ENCODE results near the gene ZNF768.
"Not testable (repeated sequence)": the region's sequence is repeated elsewhere in the genome, so short reads cannot be mapped to it uniquely, and the experiment has no call there.

ZNF768 gene

DNA sequence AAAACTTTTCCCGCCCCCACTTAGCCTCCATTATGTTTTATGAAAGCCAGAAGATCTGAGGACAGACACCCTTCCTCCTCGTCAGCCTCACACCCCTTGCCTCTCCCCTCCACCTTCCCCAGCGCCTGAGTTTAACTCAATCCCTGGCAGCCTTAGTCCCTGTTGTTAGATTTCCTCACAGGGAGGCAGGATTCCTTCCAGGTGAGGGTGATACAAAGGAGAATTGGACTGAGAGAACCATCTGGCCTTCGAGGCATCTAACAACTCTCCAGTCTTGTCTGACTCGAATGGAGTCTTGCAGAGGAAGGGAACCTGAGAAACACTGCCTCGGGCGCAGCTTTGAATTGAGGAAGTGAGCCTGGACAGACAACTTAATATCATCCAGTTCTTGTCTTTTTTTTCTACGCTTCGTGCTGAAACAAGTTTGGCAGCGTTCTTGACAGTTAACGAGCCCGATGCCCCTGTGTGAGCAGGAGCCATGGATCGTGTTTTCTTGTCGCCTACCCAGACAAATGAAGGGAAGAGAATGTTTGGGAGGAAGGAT is 1.3 kb upstream of the ZNF768 start:
- Mint-ChIP-seq H3K9me3 (no peaks in the 10 kb centered on the region), H3K36me3 (no peaks in the 10 kb centered on the region), H3K4me3 (peak overlapping the region; percentile 87), H3K4me1 (peaks cover 36% of the 10 kb centered on the region), H3K27me3 (no peaks in the 10 kb centered on the region), H3K27ac (peak overlapping the region; percentile 76)

DNA sequence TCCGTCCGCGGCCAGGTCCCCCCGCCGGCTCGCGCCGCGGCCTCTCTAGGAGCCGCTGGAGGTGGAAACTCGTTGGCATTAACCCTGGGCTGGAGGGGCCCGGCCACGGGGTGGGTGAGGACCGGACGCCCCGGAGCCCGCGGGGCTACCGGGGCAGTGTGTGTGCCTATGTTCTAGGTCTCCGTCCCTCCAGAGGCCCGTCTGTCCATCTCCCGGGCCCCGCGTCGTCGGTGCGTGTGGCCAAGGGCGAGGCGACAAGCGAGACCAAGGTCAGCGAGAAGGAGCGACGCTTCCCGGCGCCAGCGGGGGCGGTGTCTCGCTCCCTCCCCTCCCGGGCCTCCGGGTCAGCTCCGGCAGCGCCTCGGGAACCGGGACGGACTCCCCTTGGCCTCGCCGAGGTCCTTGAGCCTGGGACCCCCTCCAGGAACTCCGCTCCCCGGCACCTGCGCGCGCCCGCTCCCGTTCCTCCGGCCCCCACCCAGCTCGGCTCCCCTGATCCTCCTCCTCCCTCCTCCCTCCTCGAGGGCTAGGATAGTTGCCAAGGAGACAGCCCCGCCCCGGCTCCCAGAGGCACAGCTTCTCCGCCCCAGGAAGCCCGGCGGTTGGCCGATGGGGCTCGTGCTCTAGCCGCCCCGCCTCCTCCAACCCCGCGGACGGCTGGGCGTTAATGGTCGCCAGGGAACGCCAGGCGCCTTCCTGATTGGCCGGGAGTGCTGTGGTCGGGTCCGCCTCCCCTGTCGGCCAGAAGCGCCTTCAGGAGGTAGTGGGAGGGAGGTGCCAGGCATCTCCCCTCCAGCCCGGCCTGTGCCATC is 663 bp upstream of the ZNF768 start:
- Mint-ChIP-seq H3K36me3 (no peaks in the 10 kb centered on the region), H3K9me3 (no peaks in the 10 kb centered on the region)

DNA sequence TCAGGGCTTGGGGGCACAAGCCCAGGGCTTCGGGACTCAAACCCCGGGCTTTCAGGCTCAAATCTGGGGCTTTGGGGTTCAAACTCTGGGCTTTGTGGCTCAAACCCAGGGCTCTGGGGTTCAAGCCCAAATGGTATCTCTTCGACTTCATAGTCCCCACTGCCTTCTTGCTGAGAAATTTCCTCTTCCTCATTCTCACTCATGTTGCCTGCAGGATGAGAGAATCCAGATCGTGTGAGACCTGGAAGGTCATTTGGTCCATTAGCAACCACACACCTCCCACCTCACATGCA is 576 bp downstream of the ZNF768 start:
- Mint-ChIP-seq H3K36me3 (no peaks in the 10 kb centered on the region), H3K27ac (no peak overlapping the region), H3K4me1 (peaks cover 31% of the 10 kb centered on the region), H3K27me3 (no peaks in the 10 kb centered on the region), H3K9me3 (no peaks in the 10 kb centered on the region), H3K4me3 (peak overlapping the region; percentile 78)

More for the DNA sequence above, 663 bp upstream of the ZNF768 start:
- peak overlapping the region; percentile 87 for H3K4me3 Mint-ChIP-seq
- H3K27me3 Mint-ChIP-seq = no peaks in the 10 kb centered on the region
- peak overlapping the region; percentile 76 for H3K27ac Mint-ChIP-seq
- H3K4me1 Mint-ChIP-seq = peaks cover 36% of the 10 kb centered on the region

DNA sequence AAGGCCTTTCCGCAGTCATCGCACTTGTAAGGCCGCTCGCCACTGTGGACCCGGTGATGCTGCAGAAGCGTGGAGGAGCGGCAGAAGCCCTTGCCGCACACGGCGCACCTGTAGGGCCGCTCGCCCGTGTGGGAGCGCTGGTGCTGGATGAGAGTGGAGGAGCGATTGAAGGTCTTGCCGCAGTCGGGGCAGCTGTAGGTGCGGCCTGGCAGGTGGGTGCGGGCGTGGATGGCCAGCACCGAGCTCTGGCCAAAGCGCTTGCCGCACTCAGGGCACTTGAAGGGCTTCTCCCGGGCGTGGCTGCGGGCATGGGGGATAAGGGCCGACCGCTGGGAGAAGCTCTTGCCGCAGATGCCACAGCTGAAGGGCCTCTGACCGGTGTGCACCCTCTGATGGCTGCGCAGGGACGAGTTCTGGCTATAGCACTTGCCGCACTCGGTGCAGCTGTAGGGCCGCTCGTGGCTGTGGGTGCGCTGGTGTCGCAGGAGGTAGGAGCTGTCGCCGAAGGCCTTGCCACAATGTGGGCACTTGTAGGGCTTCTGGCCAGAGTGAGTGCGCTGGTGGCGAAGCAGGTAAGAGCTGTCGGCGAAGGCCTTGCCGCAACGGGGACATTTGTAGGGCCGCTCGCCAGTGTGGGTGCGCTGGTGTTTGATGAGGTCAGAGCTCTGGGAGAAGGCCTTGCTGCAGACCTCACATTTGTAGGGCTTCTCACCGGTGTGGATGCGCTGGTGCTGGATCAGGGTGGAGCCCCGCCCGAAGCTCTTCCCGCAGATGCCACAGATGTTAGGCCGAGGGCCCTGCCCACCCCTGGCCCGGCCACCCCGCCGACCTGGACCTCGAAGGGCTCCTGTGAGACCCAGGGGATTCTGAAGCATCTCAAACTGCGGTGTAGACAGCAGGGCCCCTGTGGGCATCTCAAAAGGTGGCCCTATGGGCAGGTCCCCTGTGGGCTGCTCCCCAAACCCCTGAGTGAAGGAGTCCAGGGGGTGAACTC is 1.5 kb downstream of the ZNF768 start:
- no peak overlapping the region for H3K4me3 Mint-ChIP-seq
- no peaks in the 10 kb centered on the region for H3K27me3 Mint-ChIP-seq
- no peaks in the 10 kb centered on the region for H3K9me3 Mint-ChIP-seq
- peaks cover 22% of the 10 kb centered on the region for H3K4me1 Mint-ChIP-seq
- peaks cover 2% of the 10 kb centered on the region for H3K36me3 Mint-ChIP-seq
- peak overlapping the region; percentile 79 for H3K27ac Mint-ChIP-seq

DNA sequence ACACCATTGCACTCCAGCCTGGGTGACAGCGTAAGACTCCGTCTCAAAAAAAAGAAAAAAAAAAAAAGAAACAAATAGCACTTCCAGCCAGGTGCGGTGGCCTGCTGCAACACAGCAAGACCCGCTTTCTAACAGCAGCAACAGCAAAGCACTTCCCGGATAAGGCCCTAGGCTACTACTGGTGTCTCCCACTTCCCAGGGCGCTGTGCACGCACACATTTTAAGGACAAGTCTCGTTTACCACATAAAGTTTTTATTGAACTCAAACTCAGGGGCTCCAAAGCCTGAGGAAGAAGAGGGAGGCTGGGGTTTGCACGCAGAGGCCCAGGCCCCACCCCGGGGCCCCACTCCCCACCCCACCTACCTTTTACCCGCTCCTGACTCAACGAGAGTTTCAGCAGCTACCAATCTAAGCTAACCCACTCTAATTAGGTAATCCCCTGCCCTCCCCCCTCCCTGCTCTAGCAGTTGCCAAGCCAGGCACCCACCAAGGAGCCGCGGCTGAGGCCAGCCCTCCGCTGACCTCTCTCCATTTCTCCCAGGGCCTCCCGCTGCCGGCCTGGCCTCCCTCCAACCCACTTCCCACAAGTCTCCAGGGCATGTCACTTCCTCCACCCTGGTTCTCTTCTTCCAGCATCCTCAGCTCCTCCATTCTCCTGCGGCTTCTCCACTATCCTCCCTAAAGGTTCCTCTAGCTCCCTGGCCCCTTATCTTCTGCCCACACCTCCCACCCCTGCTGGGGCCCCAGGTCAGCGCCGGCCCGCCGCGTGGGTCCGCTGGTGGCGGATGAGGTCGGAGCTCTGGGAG is 2.4 kb downstream of the ZNF768 start:
- Mint-ChIP-seq H3K9me3 (no peaks in the 10 kb centered on the region), H3K4me1 (peaks cover 19% of the 10 kb centered on the region), H3K27ac (no peak overlapping the region), H3K36me3 (peaks cover 9% of the 10 kb centered on the region), H3K27me3 (no peaks in the 10 kb centered on the region), H3K4me3 (no peak overlapping the region)

DNA sequence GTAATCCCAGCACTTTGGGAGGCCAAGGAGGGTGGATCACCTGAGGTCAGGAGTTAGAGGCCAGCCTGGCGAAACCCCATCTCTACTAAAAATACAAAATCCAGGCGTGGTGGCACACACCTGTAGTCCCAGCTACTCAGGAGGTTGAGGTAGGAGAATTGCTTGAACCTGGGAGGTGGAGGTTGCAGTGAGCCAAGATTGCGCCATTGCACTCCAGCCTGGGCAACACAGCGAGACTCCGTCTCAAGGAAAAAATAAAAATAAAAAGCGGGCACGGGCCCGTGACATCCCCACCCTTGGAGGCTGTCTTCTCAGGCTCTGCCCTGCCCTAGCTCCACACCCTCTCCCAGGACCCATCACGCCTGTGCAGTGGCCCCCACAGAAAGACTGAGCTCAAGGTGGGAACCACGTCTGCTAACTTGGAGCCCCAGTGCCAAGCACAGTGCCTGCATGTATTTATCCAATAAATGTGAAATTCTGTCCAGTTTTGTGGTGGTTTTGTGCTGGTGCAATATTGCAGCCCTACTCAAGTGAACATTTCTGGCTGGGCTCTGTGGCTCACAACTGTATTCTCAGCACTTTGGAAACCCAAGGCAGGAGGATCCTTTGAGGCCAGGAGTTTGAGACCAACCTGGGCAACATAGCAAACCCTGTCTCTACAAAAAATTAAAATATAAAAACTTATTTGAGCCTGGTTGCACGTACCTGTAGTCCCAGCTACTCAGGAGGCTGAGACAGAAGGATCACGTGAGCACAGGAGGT is 3.5 kb downstream of the ZNF768 start:
- H3K27ac Mint-ChIP-seq, H3K27me3 Mint-ChIP-seq, H3K4me3 Mint-ChIP-seq, H3K9me3 Mint-ChIP-seq: not testable (repeated sequence)
- Mint-ChIP-seq H3K4me1 (peaks cover 10% of the 10 kb centered on the region), H3K36me3 (peaks cover 12% of the 10 kb centered on the region)

DNA sequence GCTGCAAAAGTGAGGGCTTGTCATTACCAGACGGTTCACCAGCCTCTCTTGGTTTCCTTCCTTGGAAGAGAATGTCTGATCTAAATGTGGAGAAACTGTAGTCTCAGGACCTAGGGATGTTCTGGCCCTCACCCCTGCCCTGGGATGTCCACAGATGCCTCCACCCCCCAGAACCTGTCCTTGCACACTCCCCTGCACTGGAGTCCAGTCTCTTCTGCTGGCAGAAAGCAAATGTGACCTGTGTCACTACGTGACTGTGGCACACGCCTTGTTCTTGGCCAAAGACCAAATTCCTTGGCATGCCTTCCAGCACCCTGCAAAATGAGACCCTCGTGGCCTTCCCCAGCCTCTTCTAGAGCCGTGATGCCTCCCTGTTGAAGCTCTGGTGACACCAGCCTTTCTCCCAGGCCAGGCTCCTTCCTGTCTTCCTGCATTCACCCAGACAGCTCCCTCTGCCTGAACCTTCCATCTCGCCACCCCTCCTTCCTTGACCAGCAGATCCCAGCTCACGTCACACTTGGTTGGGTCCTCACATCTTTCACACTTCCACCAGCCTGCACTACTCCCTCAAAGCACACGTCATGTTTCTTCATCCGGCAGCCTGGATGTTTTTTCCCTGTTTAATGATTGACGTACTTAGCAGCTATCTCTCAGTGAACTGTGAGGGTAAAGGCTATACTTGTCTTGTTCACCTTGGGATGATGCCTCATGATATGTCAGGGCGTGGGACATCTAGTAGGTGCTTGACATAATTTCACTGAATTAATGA is 4.3 kb downstream of the ZNF768 start:
- H3K9me3 Mint-ChIP-seq = no peaks in the 10 kb centered on the region
- peaks cover 12% of the 10 kb centered on the region for H3K36me3 Mint-ChIP-seq
- no peak overlapping the region for H3K4me3 Mint-ChIP-seq
- H3K4me1 Mint-ChIP-seq = peaks cover 4% of the 10 kb centered on the region
- no peaks in the 10 kb centered on the region for H3K27me3 Mint-ChIP-seq
- no peak overlapping the region for H3K27ac Mint-ChIP-seq

DNA sequence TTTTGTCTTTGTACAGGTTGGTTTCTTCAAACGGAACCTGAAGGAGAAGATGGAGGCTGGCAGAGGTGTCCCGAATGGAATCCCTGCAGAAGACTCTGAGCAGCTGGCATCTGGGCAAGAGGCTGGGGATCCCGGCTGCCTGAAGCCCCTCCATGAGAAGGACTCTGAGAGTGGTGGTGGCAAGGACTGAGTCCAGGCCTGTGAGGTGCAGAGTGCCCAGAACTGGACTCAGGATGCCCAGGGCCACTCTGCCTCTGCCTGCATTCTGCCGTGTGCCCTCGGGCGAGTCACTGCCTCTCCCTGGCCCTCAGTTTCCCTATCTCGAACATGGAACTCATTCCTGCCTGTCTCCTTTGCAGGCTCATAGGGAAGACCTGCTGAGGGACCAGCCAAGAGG is 4.9 kb downstream of the ZNF768 start:
- peaks cover 14% of the 10 kb centered on the region for H3K36me3 Mint-ChIP-seq
- no peaks in the 10 kb centered on the region for H3K27me3 Mint-ChIP-seq
- H3K27ac Mint-ChIP-seq = no peak overlapping the region
- peaks cover 4% of the 10 kb centered on the region for H3K4me1 Mint-ChIP-seq
- no peak overlapping the region for H3K4me3 Mint-ChIP-seq
- H3K9me3 Mint-ChIP-seq = no peaks in the 10 kb centered on the region

DNA sequence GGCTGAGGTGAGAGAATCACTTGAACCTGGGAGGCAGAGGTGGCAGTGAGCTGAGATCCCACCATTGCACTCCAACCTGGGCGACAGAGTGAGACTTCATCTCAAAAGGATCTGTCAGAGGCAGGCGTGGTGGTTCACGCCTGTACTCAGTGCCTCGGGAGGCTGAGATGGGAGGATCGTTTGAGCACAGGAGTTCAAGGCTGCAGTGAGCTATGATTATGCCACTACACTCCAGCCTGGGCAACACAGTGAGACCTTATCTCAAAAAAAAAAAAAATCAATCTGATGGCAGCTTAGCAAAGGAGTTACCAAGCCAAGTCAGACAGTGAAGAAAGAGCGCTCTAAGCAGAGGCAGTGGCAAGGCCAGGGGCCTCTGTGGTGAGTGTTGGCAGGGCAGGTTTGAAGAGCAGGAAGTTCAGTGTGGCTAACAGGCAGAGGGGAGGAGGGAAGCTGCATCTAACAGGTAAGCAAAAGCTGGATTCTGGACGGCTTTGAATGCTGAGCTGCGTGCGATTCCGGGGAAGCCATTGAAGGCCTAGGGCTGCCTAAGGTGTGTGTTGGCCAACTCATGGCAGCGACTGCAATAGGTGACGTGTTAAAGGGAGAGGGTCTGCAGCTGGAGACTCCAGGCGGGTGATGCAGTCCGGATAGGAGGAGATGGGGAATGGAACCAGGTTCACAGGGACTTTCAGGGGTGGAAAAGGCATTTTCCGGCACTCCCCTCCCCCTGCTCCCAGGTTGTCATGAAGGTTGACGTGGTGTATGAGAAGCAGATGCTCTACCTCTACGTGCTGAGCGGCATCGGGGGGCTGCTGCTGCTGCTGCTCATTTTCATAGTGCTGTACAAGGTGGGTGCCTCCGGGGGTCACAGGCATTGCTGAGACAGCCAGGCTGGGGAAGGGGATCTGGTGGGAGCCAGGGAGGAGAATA is 7.0 kb downstream of the ZNF768 start:
- no peaks in the 10 kb centered on the region for H3K27me3 Mint-ChIP-seq
- H3K36me3 Mint-ChIP-seq = peaks cover 20% of the 10 kb centered on the region
- H3K4me3 Mint-ChIP-seq = no peak overlapping the region
- H3K4me1 Mint-ChIP-seq = peaks cover 4% of the 10 kb centered on the region
- no peaks in the 10 kb centered on the region for H3K9me3 Mint-ChIP-seq
- peak overlapping the region; percentile 89 for H3K27ac Mint-ChIP-seq

DNA sequence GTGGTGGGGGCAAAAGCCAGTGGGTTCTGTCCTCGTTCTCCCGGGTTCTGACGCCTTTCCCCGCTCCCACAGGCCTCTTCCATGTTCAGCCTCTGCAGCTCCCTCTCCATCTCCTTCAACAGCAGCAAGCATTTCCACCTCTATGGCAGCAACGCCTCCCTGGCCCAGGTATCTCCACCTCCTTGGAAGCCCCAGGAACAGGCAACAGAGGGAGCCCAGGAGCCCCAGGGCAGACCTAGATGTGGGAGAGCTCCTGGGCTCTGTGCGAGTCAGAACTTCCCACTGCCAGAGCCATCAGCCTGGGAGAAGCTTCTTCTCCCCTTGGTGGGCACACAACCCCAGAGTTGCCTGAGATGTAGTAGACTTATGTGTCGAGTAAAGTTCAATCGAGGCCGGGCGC is 7.8 kb downstream of the ZNF768 start:
- Mint-ChIP-seq H3K36me3 (peaks cover 23% of the 10 kb centered on the region), H3K27me3 (no peaks in the 10 kb centered on the region), H3K9me3 (no peaks in the 10 kb centered on the region), H3K4me1 (peaks cover 4% of the 10 kb centered on the region), H3K27ac (peak overlapping the region; percentile 70), H3K4me3 (no peak overlapping the region)

DNA sequence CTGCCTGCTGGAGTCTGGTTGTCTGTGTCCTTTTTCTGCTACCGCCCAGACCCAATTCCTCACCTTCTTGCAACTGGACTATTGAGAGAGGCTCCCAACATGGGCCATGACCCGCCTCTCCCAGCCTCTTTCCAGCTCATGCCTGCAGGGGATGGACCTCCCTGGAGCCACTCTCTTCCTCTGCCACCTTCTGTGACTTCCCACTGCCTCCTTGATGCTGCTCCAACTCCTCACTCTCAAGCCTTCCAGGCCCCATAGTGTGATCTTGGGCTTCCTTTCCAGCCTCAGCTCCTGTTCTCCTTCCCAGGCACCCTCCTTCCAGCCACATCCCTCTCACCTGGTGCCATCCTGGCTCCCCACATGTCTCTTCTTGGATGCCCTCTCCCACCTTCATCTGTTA is 11.1 kb downstream of the ZNF768 start:
- Mint-ChIP-seq H3K4me1 (peaks cover 4% of the 10 kb centered on the region), H3K4me3 (no peak overlapping the region), H3K27ac (peak overlapping the region; percentile 79), H3K27me3 (no peaks in the 10 kb centered on the region), H3K36me3 (peaks cover 40% of the 10 kb centered on the region), H3K9me3 (no peaks in the 10 kb centered on the region)

DNA sequence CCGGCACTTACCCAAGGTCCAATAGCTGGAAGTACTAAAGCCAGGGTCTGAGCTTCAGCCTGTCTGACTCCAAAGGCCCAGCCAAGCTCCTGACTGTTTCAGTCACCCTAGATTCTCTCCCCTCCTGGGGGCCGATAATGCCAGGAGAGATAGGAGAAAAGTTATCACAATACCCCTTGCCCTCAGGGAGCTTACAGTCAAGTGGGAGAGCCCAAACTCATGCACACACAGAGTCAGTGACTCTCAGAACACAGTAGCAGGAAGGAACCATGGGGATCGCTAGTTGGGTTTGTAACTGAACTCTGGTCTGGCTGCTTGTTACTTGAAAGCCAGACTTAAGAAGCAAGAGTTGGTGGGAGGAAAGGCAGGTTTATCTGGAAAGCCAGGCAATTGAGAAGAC is 14.9 kb downstream of the ZNF768 start:
- H3K27me3 Mint-ChIP-seq = no peaks in the 10 kb centered on the region
- no peaks in the 10 kb centered on the region for H3K9me3 Mint-ChIP-seq
- H3K4me3 Mint-ChIP-seq = no peak overlapping the region
- no peaks in the 10 kb centered on the region for H3K4me1 Mint-ChIP-seq
- H3K27ac Mint-ChIP-seq = peak overlapping the region; percentile 89
- peaks cover 31% of the 10 kb centered on the region for H3K36me3 Mint-ChIP-seq

DNA sequence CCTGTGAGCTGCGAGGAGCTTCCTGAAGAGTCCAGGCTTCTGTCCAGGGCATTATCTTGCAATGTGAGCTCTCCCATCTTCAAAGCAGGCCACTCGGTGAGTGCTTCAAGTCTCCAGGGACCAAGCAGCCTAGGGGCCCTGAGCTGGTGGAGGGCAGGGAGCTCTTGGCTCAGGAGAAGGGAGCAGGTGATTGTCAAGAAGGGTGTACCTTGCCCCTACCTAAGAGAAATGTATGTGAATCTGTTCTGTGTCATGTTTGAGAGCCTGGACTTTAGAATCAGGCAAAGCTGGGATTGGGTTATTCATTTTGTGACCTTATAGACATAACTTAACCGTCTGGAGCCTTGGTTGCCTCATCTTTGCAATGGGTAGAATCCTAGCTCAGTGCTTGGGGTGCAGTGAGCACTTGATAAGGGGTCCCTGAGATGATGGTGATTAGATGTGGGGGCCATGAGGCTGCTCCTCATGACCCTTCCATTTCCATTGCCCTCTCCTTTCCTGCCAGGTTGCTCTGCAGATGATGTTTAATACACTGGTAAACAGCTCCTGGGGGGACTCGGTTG is 15.9 kb downstream of the ZNF768 start:
- Mint-ChIP-seq H3K36me3 (peaks cover 29% of the 10 kb centered on the region), H3K4me1 (no peaks in the 10 kb centered on the region), H3K9me3 (no peaks in the 10 kb centered on the region), H3K27me3 (no peaks in the 10 kb centered on the region), H3K27ac (peak overlapping the region; percentile 46), H3K4me3 (no peak overlapping the region)
